ENCODE results near the gene EPG5.

DNA sequence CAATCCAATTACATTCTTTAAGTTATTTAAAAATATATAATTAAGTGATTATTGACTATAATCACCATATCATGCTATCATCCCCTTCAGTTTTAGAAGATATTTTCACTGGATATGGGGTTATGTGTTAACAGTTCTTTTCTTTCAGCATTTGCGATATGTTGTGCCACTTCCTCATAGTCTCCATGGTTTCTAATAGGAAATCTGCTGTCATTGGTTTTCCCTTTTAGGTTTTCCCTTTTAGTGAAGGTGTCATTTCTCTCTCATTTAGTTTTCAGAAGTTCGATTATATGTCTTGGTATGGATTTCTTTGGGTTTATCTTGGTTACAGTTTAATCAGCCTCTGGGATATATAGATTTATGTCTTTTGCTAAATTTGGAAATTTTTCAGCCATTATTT is 34.8 kb upstream of the EPG5 start:
- TF ChIP-seq, protein P1, sequence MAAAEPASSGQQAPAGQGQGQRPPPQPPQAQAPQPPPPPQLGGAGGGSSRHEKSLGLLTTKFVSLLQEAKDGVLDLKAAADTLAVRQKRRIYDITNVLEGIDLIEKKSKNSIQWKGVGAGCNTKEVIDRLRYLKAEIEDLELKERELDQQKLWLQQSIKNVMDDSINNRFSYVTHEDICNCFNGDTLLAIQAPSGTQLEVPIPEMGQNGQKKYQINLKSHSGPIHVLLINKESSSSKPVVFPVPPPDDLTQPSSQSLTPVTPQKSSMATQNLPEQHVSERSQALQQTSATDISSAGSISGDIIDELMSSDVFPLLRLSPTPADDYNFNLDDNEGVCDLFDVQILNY (CRISPR knock-in tag; IDR thresholded peaks at IDR 0.05), result no peak
- TF ChIP-seq, protein P2, sequence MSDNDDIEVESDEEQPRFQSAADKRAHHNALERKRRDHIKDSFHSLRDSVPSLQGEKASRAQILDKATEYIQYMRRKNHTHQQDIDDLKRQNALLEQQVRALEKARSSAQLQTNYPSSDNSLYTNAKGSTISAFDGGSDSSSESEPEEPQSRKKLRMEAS (CRISPR knock-in tag; IDR thresholded peaks at IDR 0.05), result no peak
- TF ChIP-seq, protein P3, sequence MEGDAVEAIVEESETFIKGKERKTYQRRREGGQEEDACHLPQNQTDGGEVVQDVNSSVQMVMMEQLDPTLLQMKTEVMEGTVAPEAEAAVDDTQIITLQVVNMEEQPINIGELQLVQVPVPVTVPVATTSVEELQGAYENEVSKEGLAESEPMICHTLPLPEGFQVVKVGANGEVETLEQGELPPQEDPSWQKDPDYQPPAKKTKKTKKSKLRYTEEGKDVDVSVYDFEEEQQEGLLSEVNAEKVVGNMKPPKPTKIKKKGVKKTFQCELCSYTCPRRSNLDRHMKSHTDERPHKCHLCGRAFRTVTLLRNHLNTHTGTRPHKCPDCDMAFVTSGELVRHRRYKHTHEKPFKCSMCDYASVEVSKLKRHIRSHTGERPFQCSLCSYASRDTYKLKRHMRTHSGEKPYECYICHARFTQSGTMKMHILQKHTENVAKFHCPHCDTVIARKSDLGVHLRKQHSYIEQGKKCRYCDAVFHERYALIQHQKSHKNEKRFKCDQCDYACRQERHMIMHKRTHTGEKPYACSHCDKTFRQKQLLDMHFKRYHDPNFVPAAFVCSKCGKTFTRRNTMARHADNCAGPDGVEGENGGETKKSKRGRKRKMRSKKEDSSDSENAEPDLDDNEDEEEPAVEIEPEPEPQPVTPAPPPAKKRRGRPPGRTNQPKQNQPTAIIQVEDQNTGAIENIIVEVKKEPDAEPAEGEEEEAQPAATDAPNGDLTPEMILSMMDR (IDR thresholded peaks at IDR 0.05), result no peak
- TF ChIP-seq CREB1 (CRISPR knock-in tag; IDR thresholded peaks at IDR 0.05), result no peak
- TF ChIP-seq ETV6 (CRISPR knock-in tag; IDR thresholded peaks at IDR 0.05), result no peak
- no peak for TF ChIP-seq SOX15 (CRISPR knock-in tag; IDR thresholded peaks at IDR 0.05)
- TF ChIP-seq, protein P4, sequence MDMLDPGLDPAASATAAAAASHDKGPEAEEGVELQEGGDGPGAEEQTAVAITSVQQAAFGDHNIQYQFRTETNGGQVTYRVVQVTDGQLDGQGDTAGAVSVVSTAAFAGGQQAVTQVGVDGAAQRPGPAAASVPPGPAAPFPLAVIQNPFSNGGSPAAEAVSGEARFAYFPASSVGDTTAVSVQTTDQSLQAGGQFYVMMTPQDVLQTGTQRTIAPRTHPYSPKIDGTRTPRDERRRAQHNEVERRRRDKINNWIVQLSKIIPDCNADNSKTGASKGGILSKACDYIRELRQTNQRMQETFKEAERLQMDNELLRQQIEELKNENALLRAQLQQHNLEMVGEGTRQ (CRISPR knock-in tag; IDR thresholded peaks at IDR 0.05), result no peak
- TF ChIP-seq ESRRA (CRISPR knock-in tag; IDR thresholded peaks at IDR 0.05; ENCODE audit: borderline replicate concordance), result no peak
- no peak for TF ChIP-seq IRF2 (CRISPR knock-in tag; IDR thresholded peaks at IDR 0.05; ENCODE audit: borderline replicate concordance, low read depth)

Measured in WTC11 (cell line).